Spleen (tissue), 7 donors: Measurements from ENCODE around the gene UBE2I.
"Not testable (repeated sequence)": the region's sequence is repeated elsewhere in the genome, so short reads cannot be mapped to it uniquely, and the experiment has no call there.

Experiments used
- CTCF ChIP-seq, 11 experiments: fragments of 200-600 bp in 7 of 11; fragments of 450-650 bp in 4 of 11; sonication (generic) in 4 of 11; IDR thresholded peaks in 8 of 11; conservative IDR thresholded peaks in 3 of 11; 1 replicate in 7 of 11; 2 replicates in 4 of 11; pipeline versions ENCODE4 v1.4.0 to v1.8.0; 2016 to 2021; ENCODE audit warnings: antibody characterized with exemption in 11 of 11, inconsistent platforms in 4 of 11, mild to moderate bottlenecking in 1 of 11
- POLR2AphosphoS5 ChIP-seq, 3 donors: sonication (generic); formaldehyde crosslinking; IDR thresholded peaks; one replicate each; pipeline ENCODE4 v1.5.1; 2017; ENCODE audit warnings: antibody characterized with exemption in 3 of 3
- donor health status: DM: no; HTN: no; CAD: no; lungs with moderate emphysema.
- donor health status: DM: no; HTN: no; CAD: no.
- donor health status: DM: no; HTN: no; CAD: no.

- not testable (repeated sequence) for TF ChIP-seq CTCF (IDR thresholded peaks at IDR 0.05 in 8 of 11, conservative IDR thresholded peaks at IDR 0.05 in 3 of 11); POLR2AphosphoS5 (IDR thresholded peaks at IDR 0.05)
Measured at GRCh38 chr16:1269418-1269817, 40.0 kb upstream of the UBE2I start.
